HG03354 (cell line): ENCODE measurements around the gene IKZF2.

Experiments used
- ATAC-seq: cut with Tn5 transposase; IDR thresholded peaks from one replicate; pipeline ENCODE4 v1.9.1; 2021; ENCODE audit warnings: mild to moderate bottlenecking; ENCODE audit not compliant: unreplicated experiment, poor library complexity, severe bottlenecking

The IKZF2 gene

GRCh38 chr2:213013979-213014378, 137.4 kb downstream of the IKZF2 start:
- no peak for ATAC-seq

- ATAC-seq: no peak
Measured at GRCh38 chr2:213011505-213011904, 139.9 kb downstream of the IKZF2 start.

- ATAC-seq: peak; percentile 37
Measured at GRCh38 chr2:213010106-213010779, 141.2 kb downstream of the IKZF2 start.

GRCh38 chr2:213007290-213007838, 144.0 kb downstream of the IKZF2 start:
- no peak for ATAC-seq

GRCh38 chr2:213004197-213004821, 147.1 kb downstream of the IKZF2 start:
- ATAC-seq: no peak

- peak; percentile 43 for ATAC-seq
Measured at GRCh38 chr2:213002383-213002782, 149.0 kb downstream of the IKZF2 start.

GRCh38 chr2:213001297-213001910, 150.0 kb downstream of the IKZF2 start:
- ATAC-seq: no peak

GRCh38 chr2:212998626-212999359, 152.6 kb downstream of the IKZF2 start:
- ATAC-seq: no peak

- no peak for ATAC-seq
Measured at GRCh38 chr2:212997526-212998020, 153.8 kb downstream of the IKZF2 start.

GRCh38 chr2:212995920-212996319, 155.5 kb downstream of the IKZF2 start:
- no peak for ATAC-seq

GRCh38 chr2:212994976-212995375, 156.4 kb downstream of the IKZF2 start:
- ATAC-seq: no peak

- peak; percentile 84 for ATAC-seq
Measured at GRCh38 chr2:212991120-212991519, 160.3 kb downstream of the IKZF2 start.

GRCh38 chr2:212990697-212991096, 160.7 kb downstream of the IKZF2 start:
- peak; percentile 83 for ATAC-seq

GRCh38 chr2:212987492-212987891, 163.9 kb downstream of the IKZF2 start:
- ATAC-seq: no peak

GRCh38 chr2:212984129-212984528, 167.3 kb downstream of the IKZF2 start:
- ATAC-seq: no peak

GRCh38 chr2:212979799-212980198, 171.6 kb downstream of the IKZF2 start:
- ATAC-seq: no peak

- ATAC-seq: no peak
Measured at GRCh38 chr2:212979046-212979612, 172.3 kb downstream of the IKZF2 start.

GRCh38 chr2:212977152-212977551, 174.3 kb downstream of the IKZF2 start:
- ATAC-seq: no peak

- ATAC-seq: no peak
Measured at GRCh38 chr2:212975333-212975732, 176.1 kb downstream of the IKZF2 start.

- ATAC-seq: no peak
Measured at GRCh38 chr2:212974692-212975091, 176.7 kb downstream of the IKZF2 start.
